Measurements from ENCODE around the gene RASGRP4.

Gene RASGRP4

DNA sequence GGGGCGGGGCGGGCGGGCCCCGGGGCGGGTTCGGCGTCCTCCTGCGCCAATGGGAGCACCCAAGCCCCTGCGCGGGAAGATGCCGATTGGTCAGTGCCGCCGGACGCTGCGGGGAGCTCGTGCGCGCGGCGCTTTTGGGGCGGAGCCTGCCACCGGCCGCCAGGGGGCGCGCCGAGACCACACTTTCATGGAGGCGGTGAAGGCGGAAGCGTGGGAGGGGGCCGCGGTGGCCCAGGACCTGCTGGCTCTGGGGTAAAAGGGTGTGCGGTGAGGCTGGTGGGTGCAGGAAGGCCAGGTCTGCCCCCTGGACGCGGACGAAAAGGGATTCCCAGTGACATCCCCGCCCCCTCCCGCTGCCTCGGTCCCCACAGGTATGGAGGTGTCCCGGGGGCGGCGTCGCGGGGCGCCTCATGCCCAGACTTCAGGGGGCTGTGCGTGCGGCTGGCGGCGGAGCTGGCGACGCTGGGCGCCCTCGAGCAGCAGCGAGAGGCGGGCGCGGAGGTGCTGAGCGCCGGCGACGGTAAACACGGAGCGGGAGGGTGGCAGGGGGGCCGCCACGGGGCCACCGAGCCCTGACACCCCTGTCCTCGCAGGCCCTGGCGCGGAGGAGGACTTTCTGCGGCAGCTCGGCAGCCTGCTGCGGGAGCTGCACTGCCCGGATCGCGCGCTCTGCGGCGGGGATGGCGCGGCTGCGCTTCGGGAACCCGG is 22.9 kb downstream of the RASGRP4 start, which contains the start of gene FAM98C (continued):
- TF ChIP-seq ZNF843 (tag by site-specific recombination; IDR thresholded peaks at IDR 0.05): peak; percentile 66
- no peak for TF ChIP-seq ZNF560 (tag by site-specific recombination; IDR thresholded peaks at IDR 0.05; ENCODE audit: borderline replicate concordance)
- TF ChIP-seq ZNF621 (tag by site-specific recombination; IDR thresholded peaks at IDR 0.05): no peak
- no peak for TF ChIP-seq ZNF548 (tag by site-specific recombination; IDR thresholded peaks at IDR 0.05)
- peak; percentile 99 for TF ChIP-seq KLF16 (tag by site-specific recombination; IDR thresholded peaks at IDR 0.05)
- TF ChIP-seq ZNF449 (tag by site-specific recombination; IDR thresholded peaks at IDR 0.05): peak; percentile 54; the same call in 1 of the 2 replicates
- TF ChIP-seq YY1 (tag by site-specific recombination; IDR thresholded peaks at IDR 0.05): peak; percentile 69
- TF ChIP-seq GLI4 (tag by site-specific recombination; IDR thresholded peaks at IDR 0.05): no peak
- TF ChIP-seq, protein P1, sequence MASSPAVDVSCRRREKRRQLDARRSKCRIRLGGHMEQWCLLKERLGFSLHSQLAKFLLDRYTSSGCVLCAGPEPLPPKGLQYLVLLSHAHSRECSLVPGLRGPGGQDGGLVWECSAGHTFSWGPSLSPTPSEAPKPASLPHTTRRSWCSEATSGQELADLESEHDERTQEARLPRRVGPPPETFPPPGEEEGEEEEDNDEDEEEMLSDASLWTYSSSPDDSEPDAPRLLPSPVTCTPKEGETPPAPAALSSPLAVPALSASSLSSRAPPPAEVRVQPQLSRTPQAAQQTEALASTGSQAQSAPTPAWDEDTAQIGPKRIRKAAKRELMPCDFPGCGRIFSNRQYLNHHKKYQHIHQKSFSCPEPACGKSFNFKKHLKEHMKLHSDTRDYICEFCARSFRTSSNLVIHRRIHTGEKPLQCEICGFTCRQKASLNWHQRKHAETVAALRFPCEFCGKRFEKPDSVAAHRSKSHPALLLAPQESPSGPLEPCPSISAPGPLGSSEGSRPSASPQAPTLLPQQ (tag by site-specific recombination; IDR thresholded peaks at IDR 0.05): peak; percentile 92
- peak; percentile 91 for TF ChIP-seq ZNF10 (tag by site-specific recombination; IDR thresholded peaks at IDR 0.05)
- peak; percentile 54; the same call in 1 of the 2 replicates for TF ChIP-seq ZNF169 (tag by site-specific recombination; IDR thresholded peaks at IDR 0.05)
- TF ChIP-seq ZNF350 (tag by site-specific recombination; IDR thresholded peaks at IDR 0.05): no peak
- peak; percentile 68; the same call in 1 of the 2 replicates for TF ChIP-seq ZNF76 (tag by site-specific recombination; IDR thresholded peaks at IDR 0.05; ENCODE audit: borderline replicate concordance, low read depth)
- TF ChIP-seq ZNF433 (tag by site-specific recombination; IDR thresholded peaks at IDR 0.05; ENCODE audit: low read depth): no peak
- TF ChIP-seq ZNF157 (tag by site-specific recombination; IDR thresholded peaks at IDR 0.05): no peak
- TF ChIP-seq, protein P2, sequence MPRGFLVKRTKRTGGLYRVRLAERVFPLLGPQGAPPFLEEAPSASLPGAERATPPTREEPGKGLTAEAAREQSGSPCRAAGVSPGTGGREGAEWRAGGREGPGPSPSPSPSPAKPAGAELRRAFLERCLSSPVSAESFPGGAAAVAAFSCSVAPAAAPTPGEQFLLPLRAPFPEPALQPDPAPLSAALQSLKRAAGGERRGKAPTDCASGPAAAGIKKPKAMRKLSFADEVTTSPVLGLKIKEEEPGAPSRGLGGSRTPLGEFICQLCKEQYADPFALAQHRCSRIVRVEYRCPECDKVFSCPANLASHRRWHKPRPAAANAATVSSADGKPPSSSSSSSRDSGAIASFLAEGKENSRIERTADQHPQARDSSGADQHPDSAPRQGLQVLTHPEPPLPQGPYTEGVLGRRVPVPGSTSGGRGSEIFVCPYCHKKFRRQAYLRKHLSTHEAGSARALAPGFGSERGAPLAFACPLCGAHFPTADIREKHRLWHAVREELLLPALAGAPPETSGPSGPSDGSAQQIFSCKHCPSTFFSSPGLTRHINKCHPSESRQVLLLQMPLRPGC (tag by site-specific recombination; IDR thresholded peaks at IDR 0.05): peak; percentile 73; the same call in 1 of the 2 replicates
- TF ChIP-seq ZBTB1 (tag by site-specific recombination; IDR thresholded peaks at IDR 0.05): peak; percentile 62; the same call in 1 of the 2 replicates
- peak; percentile 20; the same call in 1 of the 2 replicates for TF ChIP-seq ZNF623 (tag by site-specific recombination; IDR thresholded peaks at IDR 0.05)
- peak; percentile 93; the same call in 1 of the 2 replicates for TF ChIP-seq ZFP37 (tag by site-specific recombination; IDR thresholded peaks at IDR 0.05)
- peak; percentile 94 for TF ChIP-seq KLF9 (tag by site-specific recombination; IDR thresholded peaks at IDR 0.05; ENCODE audit: low read depth)
- TF ChIP-seq, protein P3, sequence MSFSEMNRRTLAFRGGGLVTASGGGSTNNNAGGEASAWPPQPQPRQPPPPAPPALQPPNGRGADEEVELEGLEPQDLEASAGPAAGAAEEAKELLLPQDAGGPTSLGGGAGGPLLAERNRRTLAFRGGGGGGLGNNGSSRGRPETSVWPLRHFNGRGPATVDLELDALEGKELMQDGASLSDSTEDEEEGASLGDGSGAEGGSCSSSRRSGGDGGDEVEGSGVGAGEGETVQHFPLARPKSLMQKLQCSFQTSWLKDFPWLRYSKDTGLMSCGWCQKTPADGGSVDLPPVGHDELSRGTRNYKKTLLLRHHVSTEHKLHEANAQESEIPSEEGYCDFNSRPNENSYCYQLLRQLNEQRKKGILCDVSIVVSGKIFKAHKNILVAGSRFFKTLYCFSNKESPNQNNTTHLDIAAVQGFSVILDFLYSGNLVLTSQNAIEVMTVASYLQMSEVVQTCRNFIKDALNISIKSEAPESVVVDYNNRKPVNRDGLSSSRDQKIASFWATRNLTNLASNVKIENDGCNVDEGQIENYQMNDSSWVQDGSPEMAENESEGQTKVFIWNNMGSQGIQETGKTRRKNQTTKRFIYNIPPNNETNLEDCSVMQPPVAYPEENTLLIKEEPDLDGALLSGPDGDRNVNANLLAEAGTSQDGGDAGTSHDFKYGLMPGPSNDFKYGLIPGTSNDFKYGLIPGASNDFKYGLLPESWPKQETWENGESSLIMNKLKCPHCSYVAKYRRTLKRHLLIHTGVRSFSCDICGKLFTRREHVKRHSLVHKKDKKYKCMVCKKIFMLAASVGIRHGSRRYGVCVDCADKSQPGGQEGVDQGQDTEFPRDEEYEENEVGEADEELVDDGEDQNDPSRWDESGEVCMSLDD (tag by site-specific recombination; IDR thresholded peaks at IDR 0.05): peak; percentile 98
- TF ChIP-seq IKZF3 (tag by site-specific recombination; IDR thresholded peaks at IDR 0.05): 0 out of 2 replicates have a peak, but pooled peaks have one; percentile 51
- TF ChIP-seq, protein P4, sequence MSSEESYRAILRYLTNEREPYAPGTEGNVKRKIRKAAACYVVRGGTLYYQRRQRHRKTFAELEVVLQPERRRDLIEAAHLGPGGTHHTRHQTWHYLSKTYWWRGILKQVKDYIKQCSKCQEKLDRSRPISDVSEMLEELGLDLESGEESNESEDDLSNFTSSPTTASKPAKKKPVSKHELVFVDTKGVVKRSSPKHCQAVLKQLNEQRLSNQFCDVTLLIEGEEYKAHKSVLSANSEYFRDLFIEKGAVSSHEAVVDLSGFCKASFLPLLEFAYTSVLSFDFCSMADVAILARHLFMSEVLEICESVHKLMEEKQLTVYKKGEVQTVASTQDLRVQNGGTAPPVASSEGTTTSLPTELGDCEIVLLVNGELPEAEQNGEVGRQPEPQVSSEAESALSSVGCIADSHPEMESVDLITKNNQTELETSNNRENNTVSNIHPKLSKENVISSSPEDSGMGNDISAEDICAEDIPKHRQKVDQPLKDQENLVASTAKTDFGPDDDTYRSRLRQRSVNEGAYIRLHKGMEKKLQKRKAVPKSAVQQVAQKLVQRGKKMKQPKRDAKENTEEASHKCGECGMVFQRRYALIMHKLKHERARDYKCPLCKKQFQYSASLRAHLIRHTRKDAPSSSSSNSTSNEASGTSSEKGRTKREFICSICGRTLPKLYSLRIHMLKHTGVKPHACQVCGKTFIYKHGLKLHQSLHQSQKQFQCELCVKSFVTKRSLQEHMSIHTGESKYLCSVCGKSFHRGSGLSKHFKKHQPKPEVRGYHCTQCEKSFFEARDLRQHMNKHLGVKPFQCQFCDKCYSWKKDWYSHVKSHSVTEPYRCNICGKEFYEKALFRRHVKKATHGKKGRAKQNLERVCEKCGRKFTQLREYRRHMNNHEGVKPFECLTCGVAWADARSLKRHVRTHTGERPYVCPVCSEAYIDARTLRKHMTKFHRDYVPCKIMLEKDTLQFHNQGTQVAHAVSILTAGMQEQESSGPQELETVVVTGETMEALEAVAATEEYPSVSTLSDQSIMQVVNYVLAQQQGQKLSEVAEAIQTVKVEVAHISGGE (tag by site-specific recombination; conservative IDR thresholded peaks at IDR 0.05; ENCODE audit: low read depth): peak; percentile 60
- TF ChIP-seq, protein P5, sequence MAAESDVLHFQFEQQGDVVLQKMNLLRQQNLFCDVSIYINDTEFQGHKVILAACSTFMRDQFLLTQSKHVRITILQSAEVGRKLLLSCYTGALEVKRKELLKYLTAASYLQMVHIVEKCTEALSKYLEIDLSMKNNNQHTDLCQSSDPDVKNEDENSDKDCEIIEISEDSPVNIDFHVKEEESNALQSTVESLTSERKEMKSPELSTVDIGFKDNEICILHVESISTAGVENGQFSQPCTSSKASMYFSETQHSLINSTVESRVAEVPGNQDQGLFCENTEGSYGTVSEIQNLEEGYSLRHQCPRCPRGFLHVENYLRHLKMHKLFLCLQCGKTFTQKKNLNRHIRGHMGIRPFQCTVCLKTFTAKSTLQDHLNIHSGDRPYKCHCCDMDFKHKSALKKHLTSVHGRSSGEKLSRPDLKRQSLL (tag by site-specific recombination; IDR thresholded peaks at IDR 0.05): no peak
- no peak; the same call in 1 of the 2 replicates for TF ChIP-seq ZNF677 (tag by site-specific recombination; IDR thresholded peaks at IDR 0.05)
